ENCODE measurements around the gene SH3RF3.

SH3RF3 gene

DNA sequence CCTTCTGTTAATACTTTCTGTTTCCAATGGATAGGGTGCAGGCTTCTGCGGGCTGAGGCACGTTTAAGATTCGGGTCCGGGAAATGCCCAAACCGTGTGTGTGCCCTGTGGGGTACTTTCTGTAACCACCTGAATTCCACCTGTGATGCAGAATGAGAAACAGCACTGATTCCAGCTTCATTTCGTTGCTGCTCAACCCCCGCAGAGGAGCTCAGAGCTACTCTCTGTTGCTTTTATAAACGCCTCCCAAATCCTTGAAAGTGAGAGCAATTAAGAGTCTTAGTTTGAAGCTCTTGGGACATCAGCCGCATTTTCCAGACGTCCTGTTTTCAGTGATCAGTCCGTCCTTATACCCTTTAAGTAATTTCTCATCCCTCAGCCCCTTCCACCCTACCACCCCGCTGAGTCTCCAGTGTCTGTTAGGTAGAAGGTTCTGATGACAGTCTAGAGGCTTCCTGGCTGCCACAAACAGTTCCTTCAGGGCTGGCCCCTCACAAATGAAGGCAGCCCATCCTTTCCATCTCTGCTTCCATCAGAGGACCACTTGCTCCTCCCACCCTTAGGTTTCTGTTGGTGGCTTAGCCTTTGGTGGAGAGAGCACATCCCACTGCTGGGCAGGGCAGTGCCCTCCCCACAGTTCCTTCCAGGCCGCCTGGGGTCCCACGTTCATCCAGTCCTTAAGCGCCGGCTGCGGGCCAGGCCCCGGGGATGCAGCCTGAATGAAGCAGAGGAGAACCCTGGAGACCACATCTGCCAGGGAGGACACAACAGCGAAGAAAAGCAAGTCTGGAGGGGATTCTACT, 254.7 kb downstream of the SH3RF3 start:
- DNase-seq = no peak

DNA sequence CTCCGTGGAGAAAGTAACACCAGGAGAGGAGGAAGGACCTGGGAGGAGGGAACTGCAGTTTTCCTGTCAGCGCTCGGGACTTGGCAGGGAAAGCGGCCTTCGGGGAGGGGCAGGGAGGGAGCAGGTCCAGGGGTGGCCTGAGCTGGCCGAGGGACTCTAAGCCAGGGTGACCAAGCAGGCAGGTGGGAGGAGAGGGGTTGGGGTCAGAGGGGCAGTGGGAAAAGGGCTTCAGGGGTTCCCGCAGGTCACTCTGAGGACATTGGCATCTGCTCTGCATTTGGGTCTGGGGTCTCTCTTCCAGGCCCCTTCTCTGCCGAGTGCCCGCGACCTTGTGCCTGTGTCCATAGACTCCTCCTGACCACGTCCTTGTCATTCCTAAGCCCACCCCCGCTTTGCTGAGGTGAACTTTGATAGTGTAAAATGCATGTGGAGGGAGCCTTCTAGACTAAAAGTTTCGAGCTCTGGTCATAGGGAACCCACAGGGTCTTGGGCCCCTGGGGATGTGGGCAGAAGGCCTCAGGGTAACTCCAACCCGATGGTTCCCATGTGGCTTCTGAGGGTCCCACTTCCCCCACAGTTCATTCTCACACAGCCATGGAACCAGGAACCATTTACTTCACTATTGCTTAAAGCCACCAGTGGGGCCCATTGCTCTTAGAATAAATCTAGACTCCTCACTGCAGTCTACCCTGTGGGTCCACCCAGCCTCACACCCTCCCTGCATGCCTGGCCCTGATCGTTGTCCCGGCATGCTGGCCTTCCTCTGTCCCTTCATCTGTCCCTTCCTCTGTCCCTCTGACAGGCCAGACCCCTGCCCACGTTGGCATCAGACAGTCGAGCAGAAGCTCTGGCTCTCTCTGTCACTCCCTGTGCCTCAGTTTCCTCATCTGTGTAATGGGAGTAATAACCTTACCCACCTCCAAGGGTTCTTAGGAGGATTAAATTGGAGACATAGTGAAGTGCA, 255.6 kb downstream of the SH3RF3 start:
- no peak for DNase-seq

- no peak for DNase-seq
Observed at GRCh38 chr2:109385506-109385905, 256.5 kb downstream of the SH3RF3 start.

DNA sequence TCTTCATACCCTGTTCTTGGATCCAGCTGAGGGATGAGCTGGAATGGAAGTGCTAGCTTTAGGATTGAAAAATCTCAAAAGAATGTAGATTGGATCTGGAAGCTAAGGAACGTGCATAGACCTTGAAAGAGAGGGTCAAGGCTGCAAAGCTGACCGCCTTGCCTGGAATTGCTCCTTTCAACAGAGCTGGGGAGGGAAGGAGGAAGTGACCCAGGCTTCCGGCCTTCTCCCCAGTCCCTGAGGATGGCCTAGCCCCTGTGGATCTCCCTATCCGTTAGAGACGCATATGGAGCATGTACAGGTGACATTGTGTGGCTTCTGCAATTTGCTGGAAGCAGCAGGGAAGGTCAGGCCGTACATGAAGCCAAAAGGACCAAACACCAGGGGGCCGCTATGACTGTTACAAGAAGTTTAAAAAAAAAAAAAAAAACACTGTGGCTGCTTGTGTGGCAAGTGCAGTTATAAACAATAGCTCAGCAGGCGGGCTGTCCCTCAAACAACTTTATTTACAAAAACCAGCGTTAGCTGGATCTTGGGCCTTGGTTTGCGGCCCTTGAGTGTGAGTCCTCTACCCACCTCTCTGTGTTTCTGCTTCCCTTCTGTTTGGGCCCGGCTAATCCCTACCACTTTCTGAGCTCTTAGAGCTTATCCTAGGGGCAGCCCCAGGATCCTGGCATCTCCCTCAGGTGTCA, 257.1 kb downstream of the SH3RF3 start:
- DNase-seq = no peak

GRCh38 chr2:109387221-109387735, 258.3 kb downstream of the SH3RF3 start:
- no peak for DNase-seq

DNA sequence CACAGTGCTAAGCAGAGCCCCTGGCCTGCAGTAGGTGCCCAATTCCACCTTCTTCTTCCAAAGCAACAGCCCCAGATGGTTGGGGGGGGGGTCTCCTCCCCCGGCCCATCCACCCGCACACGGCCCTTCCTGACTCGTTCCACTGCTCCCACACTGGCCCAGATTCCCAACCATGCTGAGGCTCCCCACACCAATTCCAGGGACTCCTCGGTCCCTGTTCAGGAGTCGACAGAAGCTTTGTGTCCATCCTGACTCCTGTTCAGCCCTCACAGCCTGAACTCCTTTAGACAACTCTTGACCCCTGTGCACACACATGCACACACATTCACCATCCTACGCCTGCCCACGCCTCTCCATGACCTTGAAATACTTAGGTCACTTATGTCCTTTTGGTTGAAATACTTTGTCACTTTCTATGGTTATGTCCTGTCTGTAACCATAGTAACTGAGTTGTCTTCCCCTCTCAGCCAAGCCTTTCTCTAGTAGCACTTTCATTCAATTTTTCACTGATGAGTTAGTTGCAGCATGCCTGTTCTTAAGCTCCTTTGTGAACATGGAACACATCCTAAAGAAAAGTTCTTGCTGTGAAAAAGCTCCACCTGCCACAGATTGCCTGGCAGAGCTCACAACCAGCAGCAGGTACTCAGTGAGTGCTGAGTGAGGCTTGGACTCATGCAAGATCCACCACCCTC, 258.9 kb downstream of the SH3RF3 start:
- no peak for DNase-seq

DNA sequence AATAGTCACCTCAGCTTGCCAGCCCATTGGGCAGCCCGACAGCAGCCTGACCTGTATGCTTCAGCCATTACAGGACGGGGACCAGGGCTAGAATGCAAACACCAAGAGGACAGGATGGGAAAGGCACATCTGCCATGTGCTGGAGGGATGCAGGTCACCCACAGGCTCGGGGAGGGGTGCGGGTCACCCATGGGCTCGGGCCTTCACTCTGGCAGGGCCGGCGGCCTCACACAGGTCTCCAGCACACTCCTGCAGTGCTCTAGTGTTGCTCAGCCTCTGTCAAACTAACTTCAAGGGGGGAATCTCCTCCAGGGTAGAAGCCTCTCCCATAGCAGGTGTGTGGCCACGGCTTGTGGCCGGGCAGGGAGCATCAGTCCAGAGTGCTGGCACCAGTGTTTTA, 262.2 kb downstream of the SH3RF3 start:
- no peak for DNase-seq

DNA sequence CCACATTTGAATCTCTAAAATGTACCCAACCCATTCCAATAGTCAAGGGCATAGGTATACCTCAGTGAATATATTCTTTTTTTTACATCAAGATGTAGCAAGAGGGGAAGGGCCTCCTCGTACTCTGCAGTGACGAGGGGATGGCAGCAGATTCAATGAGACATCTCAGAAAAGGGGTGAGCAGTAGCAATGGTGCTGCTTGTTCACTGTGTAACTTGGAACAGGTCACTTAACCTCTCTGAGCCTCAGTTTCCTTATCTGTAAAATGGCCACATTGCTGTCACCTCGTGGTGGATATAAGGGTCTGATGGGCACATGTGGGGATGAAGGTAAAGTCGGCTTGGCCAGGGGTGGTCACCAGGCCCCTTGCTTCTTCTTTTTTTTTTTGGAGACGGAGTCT, 263.1 kb downstream of the SH3RF3 start:
- no peak for DNase-seq

- DNase-seq = no peak
Observed at GRCh38 chr2:109392816-109393661, 264.0 kb downstream of the SH3RF3 start.

DNA sequence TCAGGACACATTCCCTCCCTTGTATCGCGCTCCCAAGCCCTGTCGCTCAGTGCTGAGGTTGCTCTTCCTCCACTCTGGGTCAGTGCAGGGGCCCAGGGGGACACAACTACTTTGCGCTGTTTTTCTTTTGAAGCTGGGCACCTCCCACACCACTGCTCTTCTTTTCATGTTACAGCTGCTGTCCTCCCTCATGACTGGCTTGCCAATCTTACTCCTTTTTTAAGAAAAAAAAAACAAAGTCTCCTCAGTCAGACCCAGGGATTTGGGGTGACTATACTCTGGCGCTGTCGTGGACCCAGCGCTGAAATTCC, 264.6 kb downstream of the SH3RF3 start:
- no peak for DNase-seq

DNA sequence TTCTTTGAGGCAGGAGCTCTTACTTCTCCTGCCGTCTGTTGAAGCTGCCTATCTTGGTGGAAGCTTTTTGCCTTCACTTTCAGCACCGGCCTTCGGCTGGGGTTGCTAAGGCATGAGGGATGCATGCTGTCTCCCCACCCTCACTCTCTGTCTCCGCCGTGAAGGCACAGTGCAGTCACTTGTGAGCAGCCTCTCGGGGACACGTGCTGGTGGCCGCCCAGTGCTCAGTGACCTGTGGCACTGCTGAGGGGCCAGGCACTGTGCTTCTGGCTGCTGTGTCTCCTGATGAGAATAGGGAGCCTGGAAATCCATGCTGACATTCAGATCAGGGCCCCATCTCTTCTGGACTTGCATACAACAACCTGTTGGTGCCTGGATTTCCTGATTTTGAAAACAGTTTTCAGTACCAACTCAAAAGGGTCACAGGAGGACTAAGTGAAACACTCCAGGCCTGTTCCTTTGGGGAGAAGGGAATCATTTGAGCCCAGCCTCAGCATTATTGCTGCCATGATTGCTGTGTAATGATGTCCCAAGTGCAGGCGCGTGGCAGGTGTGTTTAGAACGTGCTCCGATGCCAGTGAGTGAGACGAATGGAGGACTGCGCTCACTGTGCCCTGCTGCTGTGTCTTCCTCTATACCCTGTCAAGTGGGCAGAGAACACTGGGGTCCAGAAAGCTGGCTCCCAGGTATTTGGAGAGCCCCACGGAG, 266.6 kb downstream of the SH3RF3 start:
- DNase-seq = no peak

GRCh38 chr2:109396202-109397180, 267.5 kb downstream of the SH3RF3 start:
- no peak for DNase-seq

DNA sequence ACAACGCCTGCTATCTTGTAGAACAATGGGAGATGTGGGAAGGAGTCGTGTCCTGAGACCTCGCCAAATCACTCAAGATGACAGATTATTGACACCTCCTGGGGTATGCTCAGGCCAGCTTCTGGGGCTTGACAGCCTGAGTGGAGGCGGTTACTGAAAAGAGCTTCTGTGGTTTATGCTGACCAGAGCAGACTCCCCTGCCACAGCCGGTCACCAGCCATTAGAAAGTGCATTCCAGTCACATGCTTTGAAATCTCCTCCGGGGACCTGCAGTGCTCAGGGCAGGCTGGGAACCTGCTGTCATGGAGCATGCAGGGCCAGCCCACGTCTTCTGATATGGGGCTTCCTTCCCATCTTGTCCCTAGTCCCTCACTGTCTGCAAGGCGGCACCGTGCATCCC, 268.9 kb downstream of the SH3RF3 start:
- no peak for DNase-seq

GRCh38 chr2:109398366-109399015, 269.5 kb downstream of the SH3RF3 start:
- DNase-seq = no peak

DNA sequence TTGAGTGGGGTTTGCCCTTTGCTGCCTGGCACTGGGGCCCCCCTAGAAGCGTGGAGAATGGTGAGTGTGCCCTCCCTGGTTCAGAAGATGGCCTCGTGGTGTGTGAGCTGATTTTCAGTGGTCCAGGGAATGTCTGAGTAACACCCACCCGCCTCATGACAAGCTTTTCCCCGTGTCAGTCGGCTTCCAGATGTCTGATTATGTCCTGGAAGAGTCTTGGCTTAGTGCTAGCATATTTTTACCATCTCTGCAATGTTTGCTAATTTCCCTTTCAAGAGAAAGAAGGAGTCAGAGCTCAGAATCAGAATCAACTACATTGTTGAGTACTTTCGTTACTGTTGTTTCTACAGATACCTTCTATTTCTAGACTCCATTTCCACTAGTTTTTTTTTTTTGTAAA, 270.1 kb downstream of the SH3RF3 start:
- no peak for DNase-seq

DNA sequence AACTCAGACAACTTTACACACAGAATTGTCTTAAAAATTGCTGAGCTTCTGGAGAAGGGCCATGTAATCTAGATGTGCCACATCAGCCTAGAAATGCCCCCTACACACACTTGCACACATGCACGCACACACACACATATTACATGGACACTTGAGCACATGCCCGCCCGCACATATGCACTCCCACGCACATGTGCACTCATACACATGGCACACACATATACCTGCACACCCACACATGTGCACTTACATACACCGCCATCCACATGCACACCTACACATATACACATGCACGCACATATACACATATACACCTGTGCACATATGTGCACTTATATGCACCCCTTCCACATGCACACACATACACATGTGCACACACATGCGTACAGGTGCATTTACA, 271.1 kb downstream of the SH3RF3 start:
- no peak for DNase-seq

DNA sequence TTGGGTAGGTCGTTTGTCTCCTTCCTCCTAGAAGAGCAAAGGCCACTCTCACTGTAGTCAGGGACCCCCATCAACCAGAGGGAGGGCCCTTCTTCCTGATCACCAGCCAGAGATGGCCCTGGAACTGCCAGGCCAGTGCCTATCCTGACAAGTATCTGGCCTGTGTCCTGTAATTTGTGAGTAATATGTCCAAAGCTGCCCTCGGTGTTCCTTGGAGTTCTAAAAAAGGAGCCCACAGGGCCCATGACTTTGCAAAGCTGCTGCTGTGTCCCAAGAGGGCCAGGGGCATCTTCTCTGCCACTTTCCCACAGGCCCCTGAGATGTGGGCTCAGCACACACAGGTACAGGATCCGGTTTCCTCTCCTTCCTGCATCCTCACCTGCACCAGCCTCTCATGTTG, 272.4 kb downstream of the SH3RF3 start:
- DNase-seq = no peak

DNA sequence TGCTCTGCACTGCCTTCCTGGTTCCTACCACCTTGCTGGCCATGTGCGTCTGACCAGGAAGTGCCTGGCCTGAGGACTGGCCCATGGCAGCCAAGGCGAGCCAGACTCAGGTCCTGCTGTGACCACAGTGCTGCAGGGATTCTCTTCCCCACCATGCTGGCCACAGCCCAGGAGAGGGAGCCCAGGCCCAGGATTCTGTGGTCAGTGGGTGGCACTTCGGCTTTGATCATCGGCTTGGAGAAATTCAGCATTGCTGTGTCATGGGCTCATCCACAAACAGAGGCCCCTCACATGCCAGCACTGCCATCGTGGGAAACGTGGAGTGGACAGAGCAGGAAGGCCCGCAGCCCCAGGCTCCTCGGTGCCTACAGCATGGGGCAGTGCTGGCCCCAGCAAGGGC, 273.2 kb downstream of the SH3RF3 start:
- DNase-seq = no peak

Data from NCI-H2029 (cell line).